Measurements from ENCODE around the gene HSD17B11.

DNA sequence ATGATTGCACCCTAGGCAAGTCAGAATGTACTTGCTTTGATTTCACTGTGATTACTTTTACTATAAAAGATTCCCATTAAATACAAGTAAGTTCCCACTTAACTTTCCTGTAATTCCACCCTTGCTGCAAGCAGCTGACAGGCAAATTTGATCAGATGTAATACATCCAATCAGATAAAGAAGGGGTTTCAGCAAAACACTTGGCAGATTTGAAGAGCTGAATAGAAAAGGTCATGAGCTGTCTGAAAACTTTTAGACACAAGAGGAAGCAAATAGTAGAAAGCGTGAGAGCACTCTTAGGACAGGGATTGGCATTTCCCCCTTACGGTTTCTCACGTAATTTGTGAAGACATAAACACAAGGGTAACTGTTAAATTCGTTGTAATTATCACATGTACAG is 91.1 kb downstream of the HSD17B11 start:
- no peak for TF ChIP-seq POLR2A (IDR thresholded peaks at IDR 0.05; ENCODE audit: low read depth, low read length)
- TF ChIP-seq POLR2AphosphoS5 (IDR thresholded peaks at IDR 0.05; ENCODE audit: low read depth, low read length) = no peak
